GM23338 (cell line): Measurements from ENCODE around the gene MRC2. TPM values are rescaled to one million over a fixed set of nuclear protein-coding genes. Genes with fewer than 3 reads are reported as not detected.

ENCODE experiments used
- ATAC-seq: fragments of 200-7000 bp; cut with Tn5 transposase; 3 replicates; pipeline ENCODE4 v1.9.1; 2020
- DNase-seq: peaks from one replicate; pipeline ENCODE4 v3.0.0-alpha.2; 2015; ENCODE audit warnings: low spot score
- H2AFZ ChIP-seq: fragments of 200-600 bp; sonication (generic); 2 replicates; pipeline ENCODE4 v1.8.0; 2016; ENCODE audit warnings: antibody characterized with exemption, mild to moderate bottlenecking, moderate library complexity
- H3F3A ChIP-seq: fragments of 200-600 bp; sonication (generic); replicated peaks from 2 replicates; pipeline ENCODE4 v1.8.0; 2017; ENCODE audit warnings: antibody characterized with exemption, mixed run types, low read depth
- H3K27ac ChIP-seq: fragments of 200-600 bp; sonication (generic); 2 replicates; pipeline ENCODE4 v1.6.1; 2016; ENCODE audit warnings: low read depth
- H3K27me3 ChIP-seq: fragments of 200-600 bp; sonication (generic); 2 replicates; pipeline ENCODE4 v1.8.0; 2016; ENCODE audit warnings: mild to moderate bottlenecking, mixed run types, moderate library complexity; ENCODE audit not compliant: insufficient read depth
- H3K36me3 ChIP-seq: fragments of 200-600 bp; sonication (generic); 2 replicates; pipeline ENCODE4 v1.8.0; 2016; ENCODE audit warnings: mild to moderate bottlenecking; ENCODE audit not compliant: insufficient read depth
- H3K4me1 ChIP-seq: fragments of 200-600 bp; sonication (generic); 2 replicates; pipeline ENCODE4 v1.8.0; 2016; ENCODE audit warnings: mild to moderate bottlenecking, moderate library complexity; ENCODE audit not compliant: insufficient read depth
- H3K4me2 ChIP-seq: fragments of 200-600 bp; sonication (generic); 2 replicates; pipeline ENCODE4 v1.7.1; 2017; ENCODE audit warnings: mixed run types
- H3K4me3 ChIP-seq: fragments of 200-600 bp; sonication (generic); 2 replicates; pipeline ENCODE4 v1.6.1; 2016; ENCODE audit warnings: mixed run types
- H3K79me2 ChIP-seq: fragments of 200-600 bp; sonication (generic); replicated peaks from 2 replicates; pipeline ENCODE4 v1.8.0; 2017; ENCODE audit warnings: mild to moderate bottlenecking; ENCODE audit not compliant: insufficient read depth
- H3K9me2 ChIP-seq: fragments of 200-600 bp; sonication (generic); 2 replicates; pipeline ENCODE4 v1.8.0; 2017; ENCODE audit not compliant: insufficient read depth
- H4K20me1 ChIP-seq: fragments of 200-600 bp; sonication (generic); replicated peaks from 2 replicates; pipeline ENCODE4 v1.8.0; 2017; ENCODE audit warnings: mild to moderate bottlenecking; ENCODE audit not compliant: insufficient read depth
- H3K27ac Mint-ChIP-seq: 2 replicates; pipeline ENCODE4 v1.8.0; 2020; ENCODE audit warnings: inconsistent platforms, mild to moderate bottlenecking, moderate library complexity, mixed read lengths
- H3K27me3 Mint-ChIP-seq: 3 replicates; pipeline ENCODE4 v1.8.0; 2022; ENCODE audit warnings: low read depth, mild to moderate bottlenecking, moderate library complexity, mixed read lengths, inconsistent platforms; ENCODE audit not compliant: insufficient read depth, poor library complexity
- H3K36me3 Mint-ChIP-seq: 3 replicates; pipeline ENCODE4 v1.8.0; 2021; ENCODE audit warnings: low read depth, mild to moderate bottlenecking, inconsistent platforms, moderate library complexity, mixed read lengths
- H3K4me1 Mint-ChIP-seq: 3 replicates; pipeline ENCODE4 v1.8.0; 2020; ENCODE audit warnings: mild to moderate bottlenecking, inconsistent platforms, mixed read lengths
- H3K4me3 Mint-ChIP-seq: 3 replicates; pipeline ENCODE4 v1.8.0; 2021; ENCODE audit warnings: moderate library complexity, mild to moderate bottlenecking, inconsistent platforms, mixed read lengths
- H3K9me3 Mint-ChIP-seq: 3 replicates; pipeline ENCODE4 v1.8.0; 2020; ENCODE audit warnings: moderate library complexity, mild to moderate bottlenecking, inconsistent platforms, mixed read lengths
- CREB1 ChIP-seq: fragments of 250-450 bp; sonication (Bioruptor Pico); IDR thresholded peaks from 2 replicates; pipeline ENCODE4 v1.5.0; 2020; ENCODE audit warnings: low read depth, mild to moderate bottlenecking, moderate library complexity
- CTCF ChIP-seq, 2 experiments: fragments of 200-600 bp in 1 of 2; sonication (generic) in 1 of 2; conservative IDR thresholded peaks; 2 replicates each; pipeline versions ENCODE4 v1.5.1 to v1.6.1; 2016 to 2017; ENCODE audit warnings: antibody characterized with exemption in 2 of 2, low read depth in 2 of 2, mild to moderate bottlenecking in 2 of 2, moderate library complexity in 1 of 2
- EZH2 ChIP-seq: fragments of 200-600 bp; sonication (generic); IDR thresholded peaks from one replicate; pipeline ENCODE4 v1.8.0; 2017; ENCODE audit warnings: antibody characterized with exemption, mild to moderate bottlenecking, low read depth; ENCODE audit not compliant: unreplicated experiment
- EZH2phosphoT487 ChIP-seq: fragments of 200-600 bp; sonication (generic); IDR thresholded peaks from one replicate; pipeline ENCODE4 v1.8.1; 2018; ENCODE audit warnings: antibody characterized with exemption; ENCODE audit not compliant: unreplicated experiment
- JUNB ChIP-seq: IDR thresholded peaks from one replicate; pipeline ENCODE4 v1.6.1; 2016; ENCODE audit warnings: antibody characterized with exemption; ENCODE audit not compliant: unreplicated experiment
- NANOG ChIP-seq: IDR thresholded peaks from 2 replicates; pipeline ENCODE4 v1.6.1; 2016; ENCODE audit warnings: antibody characterized with exemption, borderline replicate concordance
- POLR2AphosphoS5 ChIP-seq: IDR thresholded peaks from 2 replicates; pipeline ENCODE4 v1.6.1; 2016; ENCODE audit warnings: antibody characterized with exemption, low read depth
- REST ChIP-seq: IDR thresholded peaks from one replicate; pipeline ENCODE4 v1.6.1; 2018; ENCODE audit warnings: antibody characterized with exemption; ENCODE audit not compliant: unreplicated experiment
- STAT1 ChIP-seq: IDR thresholded peaks from one replicate; pipeline ENCODE4 v1.6.1; 2016; ENCODE audit warnings: antibody characterized with exemption; ENCODE audit not compliant: unreplicated experiment
- ZNF114 ChIP-seq: fragments of 250-450 bp; sonication (Bioruptor Pico); IDR thresholded peaks from 2 replicates; pipeline ENCODE4 v1.5.0; 2020; ENCODE audit warnings: mild to moderate bottlenecking, moderate library complexity
- ZNF331 ChIP-seq: fragments of 250-450 bp; sonication (Bioruptor Pico); IDR thresholded peaks from 2 replicates; pipeline ENCODE4 v1.5.0; 2020; ENCODE audit warnings: low read depth, mild to moderate bottlenecking, moderate library complexity
- polyA plus RNA-seq: library from polyadenylated mRNA; unstranded; fragments of >200 nt; fragmentation: Nextera tagmentation; extraction: Ambion mirVana; gene quantifications from 2 replicates; pipeline ENCODE4 v1.2.1, GENCODE V29; 2016
- total RNA-seq: library from RNA; depleted of rRNA; stranded (reverse); fragments of >200 nt; shearing (Covaris generic); gene quantifications from 2 replicates; pipeline ENCODE4 v1.2.3, GENCODE V29; 2014
- TF ChIP-seq, protein P1 (sequence below): fragments of 250-450 bp; sonication (Bioruptor Pico); IDR thresholded peaks from 2 replicates; pipeline ENCODE4 v1.5.0; 2020; ENCODE audit warnings: mild to moderate bottlenecking, moderate library complexity
- TF ChIP-seq, protein P2 (sequence below): IDR thresholded peaks from 2 replicates; pipeline ENCODE4 v1.6.1; 2016; ENCODE audit warnings: antibody characterized with exemption

Gene MRC2
- total and polyA plus RNA-seq, 2 experiments from 2014 or later, result 8.0 to 38.6 TPM

DNA sequence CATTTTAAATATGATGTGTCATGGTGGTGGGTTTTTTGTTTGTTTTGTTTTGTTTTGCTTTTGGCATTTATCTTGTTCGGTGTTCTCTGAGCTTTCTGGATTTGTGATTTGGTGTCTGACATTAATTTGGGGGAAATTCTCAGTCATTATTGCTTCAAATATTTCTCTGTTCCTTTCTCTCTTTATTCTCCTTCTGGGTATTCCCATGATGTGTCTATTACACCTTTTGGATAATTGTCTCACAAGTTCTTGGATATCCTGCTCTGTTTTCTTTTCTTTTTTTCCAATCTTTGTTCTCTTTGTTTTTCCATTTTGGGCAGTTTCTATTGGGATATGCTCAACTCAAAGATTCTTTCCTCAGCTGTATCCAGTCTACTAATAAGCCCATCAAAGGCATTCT lies 92.1 kb downstream of the MRC2 start:
- H3K9me3 Mint-ChIP-seq, result no peaks in the 10 kb centered on the region
- Histone ChIP-seq H3K4me3 (no peak overlapping the region), H3K36me3 (no peaks in the 10 kb centered on the region), H2AFZ (no peak overlapping the region), H3K9me2 (no peaks in the 10 kb centered on the region), H3K79me2 (no peaks in the 10 kb centered on the region), H3K27ac (no peak overlapping the region), H3K27me3 (no peaks in the 10 kb centered on the region), H3K4me1 (peaks cover 7% of the 10 kb centered on the region), H3K4me2 (no peak overlapping the region), H4K20me1 (no peaks in the 10 kb centered on the region), H3F3A (no peaks in the 10 kb centered on the region)
- no peak for DNase-seq
- H3K36me3 Mint-ChIP-seq, result no peaks in the 10 kb centered on the region
- H3K27ac Mint-ChIP-seq, result no peak overlapping the region
- TF ChIP-seq EZH2phosphoT487 (no peak), EZH2 (no peak), CREB1 (CRISPR knock-in tag) (no peak), JUNB (no peak), NANOG (no peak), ZNF331 (CRISPR knock-in tag) (no peak), POLR2AphosphoS5 (no peak), STAT1 (no peak), REST (no peak), ZNF114 (CRISPR knock-in tag) (no peak), CTCF (conservative IDR thresholded peaks at IDR 0.05; ENCODE audit: low read depth in 2 of 2) (no peak)
- TF ChIP-seq, protein P1, sequence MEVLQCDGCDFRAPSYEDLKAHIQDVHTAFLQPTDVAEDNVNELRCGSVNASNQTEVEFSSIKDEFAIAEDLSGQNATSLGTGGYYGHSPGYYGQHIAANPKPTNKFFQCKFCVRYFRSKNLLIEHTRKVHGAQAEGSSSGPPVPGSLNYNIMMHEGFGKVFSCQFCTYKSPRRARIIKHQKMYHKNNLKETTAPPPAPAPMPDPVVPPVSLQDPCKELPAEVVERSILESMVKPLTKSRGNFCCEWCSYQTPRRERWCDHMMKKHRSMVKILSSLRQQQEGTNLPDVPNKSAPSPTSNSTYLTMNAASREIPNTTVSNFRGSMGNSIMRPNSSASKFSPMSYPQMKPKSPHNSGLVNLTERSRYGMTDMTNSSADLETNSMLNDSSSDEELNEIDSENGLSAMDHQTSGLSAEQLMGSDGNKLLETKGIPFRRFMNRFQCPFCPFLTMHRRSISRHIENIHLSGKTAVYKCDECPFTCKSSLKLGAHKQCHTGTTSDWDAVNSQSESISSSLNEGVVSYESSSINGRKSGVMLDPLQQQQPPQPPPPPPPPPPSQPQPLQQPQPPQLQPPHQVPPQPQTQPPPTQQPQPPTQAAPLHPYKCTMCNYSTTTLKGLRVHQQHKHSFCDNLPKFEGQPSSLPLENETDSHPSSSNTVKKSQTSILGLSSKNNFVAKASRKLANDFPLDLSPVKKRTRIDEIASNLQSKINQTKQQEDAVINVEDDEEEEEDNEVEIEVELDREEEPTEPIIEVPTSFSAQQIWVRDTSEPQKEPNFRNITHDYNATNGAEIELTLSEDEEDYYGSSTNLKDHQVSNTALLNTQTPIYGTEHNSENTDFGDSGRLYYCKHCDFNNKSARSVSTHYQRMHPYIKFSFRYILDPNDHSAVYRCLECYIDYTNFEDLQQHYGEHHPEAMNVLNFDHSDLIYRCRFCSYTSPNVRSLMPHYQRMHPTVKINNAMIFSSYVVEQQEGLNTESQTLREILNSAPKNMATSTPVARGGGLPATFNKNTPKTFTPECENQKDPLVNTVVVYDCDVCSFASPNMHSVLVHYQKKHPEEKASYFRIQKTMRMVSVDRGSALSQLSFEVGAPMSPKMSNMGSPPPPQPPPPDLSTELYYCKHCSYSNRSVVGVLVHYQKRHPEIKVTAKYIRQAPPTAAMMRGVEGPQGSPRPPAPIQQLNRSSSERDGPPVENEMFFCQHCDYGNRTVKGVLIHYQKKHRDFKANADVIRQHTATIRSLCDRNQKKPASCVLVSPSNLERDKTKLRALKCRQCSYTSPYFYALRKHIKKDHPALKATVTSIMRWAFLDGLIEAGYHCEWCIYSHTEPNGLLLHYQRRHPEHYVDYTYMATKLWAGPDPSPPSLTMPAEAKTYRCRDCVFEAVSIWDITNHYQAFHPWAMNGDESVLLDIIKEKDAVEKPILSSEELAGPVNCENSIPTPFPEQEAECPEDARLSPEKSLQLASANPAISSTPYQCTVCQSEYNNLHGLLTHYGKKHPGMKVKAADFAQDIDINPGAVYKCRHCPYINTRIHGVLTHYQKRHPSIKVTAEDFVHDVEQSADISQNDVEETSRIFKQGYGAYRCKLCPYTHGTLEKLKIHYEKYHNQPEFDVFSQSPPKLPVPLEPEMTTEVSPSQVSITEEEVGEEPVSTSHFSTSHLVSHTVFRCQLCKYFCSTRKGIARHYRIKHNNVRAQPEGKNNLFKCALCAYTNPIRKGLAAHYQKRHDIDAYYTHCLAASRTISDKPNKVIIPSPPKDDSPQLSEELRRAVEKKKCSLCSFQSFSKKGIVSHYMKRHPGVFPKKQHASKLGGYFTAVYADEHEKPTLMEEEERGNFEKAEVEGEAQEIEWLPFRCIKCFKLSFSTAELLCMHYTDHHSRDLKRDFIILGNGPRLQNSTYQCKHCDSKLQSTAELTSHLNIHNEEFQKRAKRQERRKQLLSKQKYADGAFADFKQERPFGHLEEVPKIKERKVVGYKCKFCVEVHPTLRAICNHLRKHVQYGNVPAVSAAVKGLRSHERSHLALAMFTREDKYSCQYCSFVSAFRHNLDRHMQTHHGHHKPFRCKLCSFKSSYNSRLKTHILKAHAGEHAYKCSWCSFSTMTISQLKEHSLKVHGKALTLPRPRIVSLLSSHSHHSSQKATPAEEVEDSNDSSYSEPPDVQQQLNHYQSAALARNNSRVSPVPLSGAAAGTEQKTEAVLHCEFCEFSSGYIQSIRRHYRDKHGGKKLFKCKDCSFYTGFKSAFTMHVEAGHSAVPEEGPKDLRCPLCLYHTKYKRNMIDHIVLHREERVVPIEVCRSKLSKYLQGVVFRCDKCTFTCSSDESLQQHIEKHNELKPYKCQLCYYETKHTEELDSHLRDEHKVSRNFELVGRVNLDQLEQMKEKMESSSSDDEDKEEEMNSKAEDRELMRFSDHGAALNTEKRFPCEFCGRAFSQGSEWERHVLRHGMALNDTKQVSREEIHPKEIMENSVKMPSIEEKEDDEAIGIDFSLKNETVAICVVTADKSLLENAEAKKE, result no peak
- TF ChIP-seq, protein P2, sequence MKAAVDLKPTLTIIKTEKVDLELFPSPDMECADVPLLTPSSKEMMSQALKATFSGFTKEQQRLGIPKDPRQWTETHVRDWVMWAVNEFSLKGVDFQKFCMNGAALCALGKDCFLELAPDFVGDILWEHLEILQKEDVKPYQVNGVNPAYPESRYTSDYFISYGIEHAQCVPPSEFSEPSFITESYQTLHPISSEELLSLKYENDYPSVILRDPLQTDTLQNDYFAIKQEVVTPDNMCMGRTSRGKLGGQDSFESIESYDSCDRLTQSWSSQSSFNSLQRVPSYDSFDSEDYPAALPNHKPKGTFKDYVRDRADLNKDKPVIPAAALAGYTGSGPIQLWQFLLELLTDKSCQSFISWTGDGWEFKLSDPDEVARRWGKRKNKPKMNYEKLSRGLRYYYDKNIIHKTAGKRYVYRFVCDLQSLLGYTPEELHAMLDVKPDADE, result no peak
- no peak overlapping the region for H3K4me3 Mint-ChIP-seq
- ATAC-seq, result no peak
- H3K4me1 Mint-ChIP-seq, result peaks cover 21% of the 10 kb centered on the region
- H3K27me3 Mint-ChIP-seq, result peaks cover 2% of the 10 kb centered on the region
